ENCODE data around the gene CIDEA. TPM values are rescaled to one million over a fixed set of nuclear protein-coding genes. Genes with fewer than 3 reads are reported as not detected.

The CIDEA gene
- total and polyA plus RNA-seq, 9 of the 15 experiments (the other 6 are each of a cell fraction or from before 2014, with no cell fraction given): not detected

DNA sequence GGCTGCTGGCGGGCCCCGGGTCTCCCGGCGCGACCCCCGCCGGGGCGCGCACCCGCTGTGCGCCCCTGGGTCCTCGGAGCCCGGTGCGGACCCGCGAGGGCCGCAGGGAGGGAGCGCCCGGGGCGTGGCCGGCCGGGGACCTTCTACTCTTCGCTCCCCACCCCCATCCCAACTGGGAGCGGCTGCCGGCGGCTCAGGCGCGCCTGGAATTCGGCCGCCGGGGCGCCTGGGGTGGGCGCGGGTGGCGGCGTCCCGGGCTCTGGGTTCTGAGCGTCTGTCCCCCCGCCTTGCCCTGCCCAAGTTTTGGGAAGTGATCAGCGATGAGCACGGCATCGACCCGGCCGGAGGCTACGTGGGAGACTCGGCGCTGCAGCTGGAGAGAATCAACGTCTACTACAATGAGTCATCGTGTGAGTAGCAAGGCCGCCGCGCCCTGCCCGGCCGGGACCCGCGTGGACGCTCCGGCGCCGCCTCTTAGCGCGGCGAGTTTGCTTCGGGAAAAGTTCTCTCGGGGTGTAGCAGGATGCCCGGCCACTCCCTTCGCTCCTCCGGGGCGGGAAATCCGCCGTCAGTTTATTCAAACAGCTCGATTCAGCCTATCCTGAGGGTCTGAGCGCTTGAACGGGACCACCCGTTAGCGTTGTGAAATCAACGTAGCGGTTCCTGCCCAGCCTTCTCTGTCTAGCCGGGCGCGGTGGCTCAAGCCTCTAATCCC lies 54.4 kb downstream of the CIDEA start (continued):
- TF ChIP-seq, protein P1, sequence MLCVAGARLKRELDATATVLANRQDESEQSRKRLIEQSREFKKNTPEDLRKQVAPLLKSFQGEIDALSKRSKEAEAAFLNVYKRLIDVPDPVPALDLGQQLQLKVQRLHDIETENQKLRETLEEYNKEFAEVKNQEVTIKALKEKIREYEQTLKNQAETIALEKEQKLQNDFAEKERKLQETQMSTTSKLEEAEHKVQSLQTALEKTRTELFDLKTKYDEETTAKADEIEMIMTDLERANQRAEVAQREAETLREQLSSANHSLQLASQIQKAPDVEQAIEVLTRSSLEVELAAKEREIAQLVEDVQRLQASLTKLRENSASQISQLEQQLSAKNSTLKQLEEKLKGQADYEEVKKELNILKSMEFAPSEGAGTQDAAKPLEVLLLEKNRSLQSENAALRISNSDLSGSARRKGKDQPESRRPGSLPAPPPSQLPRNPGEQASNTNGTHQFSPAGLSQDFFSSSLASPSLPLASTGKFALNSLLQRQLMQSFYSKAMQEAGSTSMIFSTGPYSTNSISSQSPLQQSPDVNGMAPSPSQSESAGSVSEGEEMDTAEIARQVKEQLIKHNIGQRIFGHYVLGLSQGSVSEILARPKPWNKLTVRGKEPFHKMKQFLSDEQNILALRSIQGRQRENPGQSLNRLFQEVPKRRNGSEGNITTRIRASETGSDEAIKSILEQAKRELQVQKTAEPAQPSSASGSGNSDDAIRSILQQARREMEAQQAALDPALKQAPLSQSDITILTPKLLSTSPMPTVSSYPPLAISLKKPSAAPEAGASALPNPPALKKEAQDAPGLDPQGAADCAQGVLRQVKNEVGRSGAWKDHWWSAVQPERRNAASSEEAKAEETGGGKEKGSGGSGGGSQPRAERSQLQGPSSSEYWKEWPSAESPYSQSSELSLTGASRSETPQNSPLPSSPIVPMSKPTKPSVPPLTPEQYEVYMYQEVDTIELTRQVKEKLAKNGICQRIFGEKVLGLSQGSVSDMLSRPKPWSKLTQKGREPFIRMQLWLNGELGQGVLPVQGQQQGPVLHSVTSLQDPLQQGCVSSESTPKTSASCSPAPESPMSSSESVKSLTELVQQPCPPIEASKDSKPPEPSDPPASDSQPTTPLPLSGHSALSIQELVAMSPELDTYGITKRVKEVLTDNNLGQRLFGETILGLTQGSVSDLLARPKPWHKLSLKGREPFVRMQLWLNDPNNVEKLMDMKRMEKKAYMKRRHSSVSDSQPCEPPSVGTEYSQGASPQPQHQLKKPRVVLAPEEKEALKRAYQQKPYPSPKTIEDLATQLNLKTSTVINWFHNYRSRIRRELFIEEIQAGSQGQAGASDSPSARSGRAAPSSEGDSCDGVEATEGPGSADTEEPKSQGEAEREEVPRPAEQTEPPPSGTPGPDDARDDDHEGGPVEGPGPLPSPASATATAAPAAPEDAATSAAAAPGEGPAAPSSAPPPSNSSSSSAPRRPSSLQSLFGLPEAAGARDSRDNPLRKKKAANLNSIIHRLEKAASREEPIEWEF (CRISPR knock-in tag; IDR thresholded peaks at IDR 0.05): no peak
- no peak for TF ChIP-seq CHD4 (IDR thresholded peaks at IDR 0.05; ENCODE audit: insufficient read depth, insufficient replicate concordance, low read depth, low read length, poor library complexity, severe bottlenecking)
- TF ChIP-seq, protein P2, sequence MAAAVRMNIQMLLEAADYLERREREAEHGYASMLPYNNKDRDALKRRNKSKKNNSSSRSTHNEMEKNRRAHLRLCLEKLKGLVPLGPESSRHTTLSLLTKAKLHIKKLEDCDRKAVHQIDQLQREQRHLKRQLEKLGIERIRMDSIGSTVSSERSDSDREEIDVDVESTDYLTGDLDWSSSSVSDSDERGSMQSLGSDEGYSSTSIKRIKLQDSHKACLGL (CRISPR knock-in tag; IDR thresholded peaks at IDR 0.05; ENCODE audit: borderline replicate concordance, poor library complexity, severe bottlenecking): no peak
- TF ChIP-seq FOXK2 (conservative IDR thresholded peaks at IDR 0.05 in 1 of 2, IDR thresholded peaks at IDR 0.05 in 1 of 2; ENCODE audit: low read depth in 2 of 2): no peak
- no peak for TF ChIP-seq KHSRP (IDR thresholded peaks at IDR 0.05)
- TF ChIP-seq ZNF551 (CRISPR knock-in tag; IDR thresholded peaks at IDR 0.05): no peak
- TF ChIP-seq, protein P3, sequence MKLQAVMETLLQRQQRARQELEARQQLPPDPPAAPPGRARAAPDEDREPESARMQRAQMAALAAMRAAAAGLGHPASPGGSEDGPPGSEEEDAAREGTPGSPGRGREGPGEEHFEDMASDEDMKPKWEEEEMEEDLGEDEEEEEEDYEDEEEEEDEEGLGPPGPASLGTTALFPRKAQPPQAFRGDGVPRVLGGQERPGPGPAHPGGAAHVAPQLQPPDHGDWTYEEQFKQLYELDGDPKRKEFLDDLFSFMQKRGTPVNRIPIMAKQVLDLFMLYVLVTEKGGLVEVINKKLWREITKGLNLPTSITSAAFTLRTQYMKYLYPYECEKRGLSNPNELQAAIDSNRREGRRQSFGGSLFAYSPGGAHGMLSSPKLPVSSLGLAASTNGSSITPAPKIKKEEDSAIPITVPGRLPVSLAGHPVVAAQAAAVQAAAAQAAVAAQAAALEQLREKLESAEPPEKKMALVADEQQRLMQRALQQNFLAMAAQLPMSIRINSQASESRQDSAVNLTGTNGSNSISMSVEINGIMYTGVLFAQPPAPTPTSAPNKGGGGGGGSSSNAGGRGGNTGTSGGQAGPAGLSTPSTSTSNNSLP (IDR thresholded peaks at IDR 0.05; ENCODE audit: borderline replicate concordance, low read depth, low read length): no peak
- peak; percentile 53 for TF ChIP-seq TBP (optimal IDR thresholded peaks at IDR 0.05; ENCODE audit: low read depth, low read length)
- TF ChIP-seq HNRNPK (IDR thresholded peaks at IDR 0.05; ENCODE audit: low read depth, low read length, poor library complexity, severe bottlenecking): no peak
- TF ChIP-seq, protein P4, sequence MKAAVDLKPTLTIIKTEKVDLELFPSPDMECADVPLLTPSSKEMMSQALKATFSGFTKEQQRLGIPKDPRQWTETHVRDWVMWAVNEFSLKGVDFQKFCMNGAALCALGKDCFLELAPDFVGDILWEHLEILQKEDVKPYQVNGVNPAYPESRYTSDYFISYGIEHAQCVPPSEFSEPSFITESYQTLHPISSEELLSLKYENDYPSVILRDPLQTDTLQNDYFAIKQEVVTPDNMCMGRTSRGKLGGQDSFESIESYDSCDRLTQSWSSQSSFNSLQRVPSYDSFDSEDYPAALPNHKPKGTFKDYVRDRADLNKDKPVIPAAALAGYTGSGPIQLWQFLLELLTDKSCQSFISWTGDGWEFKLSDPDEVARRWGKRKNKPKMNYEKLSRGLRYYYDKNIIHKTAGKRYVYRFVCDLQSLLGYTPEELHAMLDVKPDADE (conservative IDR thresholded peaks at IDR 0.05; ENCODE audit: control insufficient read depth, low read depth, low read length): peak; percentile 33; the same call in 1 of the 2 replicates
- TF ChIP-seq, protein P5, sequence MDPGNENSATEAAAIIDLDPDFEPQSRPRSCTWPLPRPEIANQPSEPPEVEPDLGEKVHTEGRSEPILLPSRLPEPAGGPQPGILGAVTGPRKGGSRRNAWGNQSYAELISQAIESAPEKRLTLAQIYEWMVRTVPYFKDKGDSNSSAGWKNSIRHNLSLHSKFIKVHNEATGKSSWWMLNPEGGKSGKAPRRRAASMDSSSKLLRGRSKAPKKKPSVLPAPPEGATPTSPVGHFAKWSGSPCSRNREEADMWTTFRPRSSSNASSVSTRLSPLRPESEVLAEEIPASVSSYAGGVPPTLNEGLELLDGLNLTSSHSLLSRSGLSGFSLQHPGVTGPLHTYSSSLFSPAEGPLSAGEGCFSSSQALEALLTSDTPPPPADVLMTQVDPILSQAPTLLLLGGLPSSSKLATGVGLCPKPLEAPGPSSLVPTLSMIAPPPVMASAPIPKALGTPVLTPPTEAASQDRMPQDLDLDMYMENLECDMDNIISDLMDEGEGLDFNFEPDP (CRISPR knock-in tag; IDR thresholded peaks at IDR 0.05): no peak
- TF ChIP-seq HNRNPUL1 (IDR thresholded peaks at IDR 0.05; ENCODE audit: low read length): no peak
- peak; percentile 75 for TF ChIP-seq CHD1 (IDR thresholded peaks at IDR 0.05; ENCODE audit: low read length)
- TF ChIP-seq ARHGAP35 (IDR thresholded peaks at IDR 0.05; ENCODE audit: partially characterized antibody): no peak
- TF ChIP-seq ZNF445 (CRISPR knock-in tag; IDR thresholded peaks at IDR 0.05; ENCODE audit: low read depth): no peak
- TF ChIP-seq, protein P6, sequence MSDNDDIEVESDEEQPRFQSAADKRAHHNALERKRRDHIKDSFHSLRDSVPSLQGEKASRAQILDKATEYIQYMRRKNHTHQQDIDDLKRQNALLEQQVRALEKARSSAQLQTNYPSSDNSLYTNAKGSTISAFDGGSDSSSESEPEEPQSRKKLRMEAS (CRISPR knock-in tag; IDR thresholded peaks at IDR 0.05): peak; percentile 81

Data from K562 (cell line).